GM21515 (cell line): Measurements from ENCODE around the gene SAC3D1.

Source experiments
- ATAC-seq: cut with Tn5 transposase; IDR thresholded peaks from one replicate; pipeline ENCODE4 v1.9.1; 2021; ENCODE audit not compliant: unreplicated experiment

Gene SAC3D1

GRCh38 chr11:65086809-65087208 is 45.8 kb downstream of the SAC3D1 start:
- no peak for ATAC-seq

- no peak for ATAC-seq
Observed at GRCh38 chr11:65087216-65087615, 46.2 kb downstream of the SAC3D1 start.

- no peak for ATAC-seq
Observed at GRCh38 chr11:65087827-65088226, 46.8 kb downstream of the SAC3D1 start.

GRCh38 chr11:65089621-65090020 is 48.6 kb downstream of the SAC3D1 start:
- ATAC-seq = no peak

GRCh38 chr11:65090628-65091027 is 49.6 kb downstream of the SAC3D1 start:
- no peak for ATAC-seq
